GM11168 (cell line): ENCODE data around the gene HELZ.
"Not testable (repeated sequence)": the region's sequence is repeated elsewhere in the genome, so short reads cannot be mapped to it uniquely, and the experiment has no call there.

Experiments
- in situ Hi-C: fragments of 300-500 bp; cut with MboI; formaldehyde crosslinking; loops from one replicate; pipeline ENCODE4 v1.12.0; 2022; ENCODE audit warnings: low sequenced_read_pairs; ENCODE audit not compliant: unreplicated experiment

The HELZ gene

DNA sequence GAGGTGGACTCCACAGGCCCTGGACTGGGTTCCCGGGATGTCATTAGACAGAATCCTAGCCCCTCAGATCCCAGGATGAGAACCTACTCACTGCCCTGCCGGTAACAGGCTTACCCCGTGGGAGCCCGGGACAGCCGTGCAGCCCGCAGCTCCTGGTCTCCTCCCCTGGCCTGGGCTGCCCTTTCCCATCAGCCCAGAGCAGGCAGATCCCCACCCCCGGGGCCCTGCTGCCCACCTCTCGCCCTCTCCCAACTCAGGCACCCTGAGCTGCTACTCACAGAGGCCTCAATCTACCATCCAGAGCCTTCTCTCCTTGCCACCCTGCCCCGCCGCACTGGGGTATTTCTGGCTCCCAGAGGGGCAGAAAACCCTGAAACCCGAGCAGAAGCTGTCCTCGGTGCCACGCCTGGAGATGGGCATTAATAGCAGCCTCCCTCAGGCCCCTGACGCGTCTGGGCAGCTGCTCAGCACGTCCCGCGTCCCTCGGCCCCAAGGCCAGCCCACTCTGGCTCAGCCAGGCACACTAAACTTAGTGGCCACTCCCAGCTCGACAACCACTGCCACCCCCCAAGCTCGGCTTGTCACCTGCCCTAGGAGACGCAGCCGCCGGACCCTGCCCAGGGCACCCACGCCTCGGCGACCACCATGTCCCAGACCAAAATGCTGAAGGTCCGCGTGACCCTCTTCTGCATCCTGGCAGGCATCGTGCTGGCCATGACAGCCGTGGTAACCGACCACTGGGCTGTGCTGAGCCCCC lies 200.8 kb downstream of the HELZ start, which contains the start of gene CACNG1:
Gene CACNG1 (plus strand): TSS at position 539 of the 757 bp plus-strand sequence. CDS start 107 bp downstream, at position 646.
- in situ Hi-C loops: no loop called here

- in situ Hi-C loops: no loop called here
Observed at GRCh38 chr17:67043283-67043682, 201.7 kb downstream of the HELZ start.

DNA sequence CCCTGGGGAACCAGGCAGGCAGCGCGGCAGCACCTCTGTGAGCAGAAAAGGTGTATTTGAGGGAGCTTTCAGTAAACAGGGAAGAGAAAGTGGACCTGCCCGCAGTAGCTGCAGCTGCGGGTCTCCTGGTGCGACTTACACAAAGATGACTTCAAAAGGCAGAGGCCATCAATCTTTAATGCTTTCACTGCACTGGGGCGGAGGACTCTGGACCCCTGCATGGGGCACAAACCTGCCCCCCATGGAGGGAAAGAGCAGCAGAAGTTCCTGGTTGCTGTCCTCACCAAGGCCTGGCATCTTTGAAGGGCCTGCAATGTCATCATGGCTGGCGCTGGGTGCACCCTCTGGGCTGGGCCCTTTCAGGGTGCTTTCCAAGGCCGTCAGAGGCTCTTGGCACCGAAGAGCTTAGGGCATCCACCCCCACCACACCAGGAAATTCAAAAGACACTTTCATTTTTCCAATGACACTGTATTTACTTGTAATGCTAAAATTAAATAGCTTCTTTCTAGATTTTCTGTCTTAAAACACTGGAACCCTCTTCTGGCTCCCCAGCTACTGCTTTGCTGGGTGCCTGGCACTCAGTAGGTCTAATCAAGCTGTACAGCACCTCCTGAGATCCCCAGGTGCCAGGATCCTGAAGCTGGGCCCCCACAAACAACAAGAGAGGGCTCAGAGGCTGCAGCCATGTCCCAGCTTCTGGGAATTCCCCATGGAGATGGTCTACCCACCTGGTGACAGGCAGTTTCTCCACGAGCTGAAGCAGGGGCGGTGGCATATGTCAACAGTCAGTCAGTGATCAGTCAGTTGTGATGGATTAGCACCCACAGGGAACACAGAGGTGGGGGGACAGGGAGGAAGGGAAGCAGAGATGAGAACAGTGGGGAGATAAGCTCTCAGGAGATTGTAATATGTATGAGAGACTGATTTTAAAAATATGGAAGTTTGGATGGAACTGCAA lies 202.8 kb downstream of the HELZ start:
- in situ Hi-C loops: no loop called here

DNA sequence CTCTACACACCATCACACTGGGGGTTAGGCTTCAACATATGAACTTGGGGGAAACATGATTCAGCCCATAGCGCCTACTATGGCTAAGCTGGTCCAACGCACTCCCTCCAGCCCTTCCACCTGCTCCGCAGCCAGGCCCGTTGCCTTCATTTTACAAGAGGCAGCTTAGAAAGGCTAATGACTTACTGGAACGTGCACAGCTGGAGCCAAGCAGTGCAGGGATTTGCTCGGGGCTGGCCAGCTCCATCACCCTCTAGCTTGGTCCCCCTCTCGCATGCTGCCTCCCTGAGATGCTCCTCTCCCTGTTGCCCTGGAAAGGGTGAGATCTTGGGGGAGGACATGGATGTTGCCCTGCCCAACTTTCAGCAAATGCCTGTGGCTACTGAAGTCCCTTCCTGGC lies 203.5 kb downstream of the HELZ start:
- in situ Hi-C loops: no loop called here

DNA sequence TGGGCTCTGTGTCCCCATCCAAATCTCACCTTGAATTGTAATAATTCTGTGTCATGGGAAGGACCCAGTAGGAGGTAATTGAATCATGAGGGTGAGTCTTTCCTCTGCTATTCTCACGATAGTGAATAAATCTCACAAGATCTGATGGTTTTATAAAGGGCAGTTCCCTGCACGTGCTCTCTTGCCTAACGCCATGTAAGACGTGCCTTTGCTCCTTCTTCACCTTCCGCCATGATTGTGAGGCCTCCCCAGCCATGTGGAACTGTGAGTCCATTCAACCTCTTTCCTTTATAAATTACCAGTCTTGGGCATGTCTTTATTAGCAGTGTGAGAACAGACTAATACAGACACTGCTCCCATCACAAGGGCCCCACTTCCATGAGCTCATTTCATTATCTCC lies 203.9 kb downstream of the HELZ start:
- in situ Hi-C loops: not testable (repeated sequence)

GRCh38 chr17:67040652-67041051 lies 204.3 kb downstream of the HELZ start:
- in situ Hi-C loops: no loop called here

- in situ Hi-C loops: no loop called here
Observed at GRCh38 chr17:67038861-67039365, 206.1 kb downstream of the HELZ start.

- in situ Hi-C loops: no loop called here
Observed at GRCh38 chr17:67035131-67036083, 209.6 kb downstream of the HELZ start.

GRCh38 chr17:67033613-67034012 lies 211.4 kb downstream of the HELZ start:
- in situ Hi-C loops: no loop called here

DNA sequence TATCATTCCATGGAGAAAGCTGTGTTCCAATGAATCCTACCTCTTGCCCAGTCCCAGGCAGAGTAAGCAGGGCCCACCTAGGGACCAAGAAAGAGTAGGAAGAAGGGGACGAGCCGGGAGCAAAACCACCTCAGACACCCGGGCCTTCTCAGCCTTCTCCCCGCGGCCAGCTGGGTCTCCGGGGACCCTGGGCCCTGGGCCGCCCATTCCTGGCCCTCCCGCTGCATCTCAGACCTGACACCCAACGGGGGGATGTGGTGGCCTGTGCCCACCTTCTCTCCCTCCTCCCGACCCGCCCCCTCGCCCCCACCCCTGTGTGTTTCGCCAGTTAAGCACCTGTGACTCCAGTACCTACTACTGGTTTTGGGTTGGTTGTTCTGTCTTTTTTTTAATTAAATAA lies 212.0 kb downstream of the HELZ start:
- in situ Hi-C loops: no loop called here

DNA sequence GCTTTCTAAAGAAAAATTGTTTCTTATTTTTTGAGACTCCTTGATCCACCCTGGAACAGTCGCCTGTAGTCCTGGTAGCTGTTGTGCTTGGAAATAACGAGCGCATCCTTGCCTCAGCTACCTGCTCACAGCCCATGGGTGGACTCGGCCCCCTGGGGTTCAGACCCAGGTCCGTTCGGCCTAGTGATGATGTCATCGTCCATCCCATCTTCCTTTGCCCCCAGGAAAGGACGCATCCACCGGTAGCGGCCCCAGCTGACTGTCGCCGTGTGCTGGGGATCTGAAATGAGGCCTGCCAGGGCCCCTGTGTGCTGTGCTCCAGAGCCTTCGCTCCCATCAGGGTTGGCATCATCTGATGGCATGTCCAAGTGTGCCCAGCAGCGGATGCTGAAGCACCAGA lies 212.6 kb downstream of the HELZ start:
- in situ Hi-C loops: no loop called here

DNA sequence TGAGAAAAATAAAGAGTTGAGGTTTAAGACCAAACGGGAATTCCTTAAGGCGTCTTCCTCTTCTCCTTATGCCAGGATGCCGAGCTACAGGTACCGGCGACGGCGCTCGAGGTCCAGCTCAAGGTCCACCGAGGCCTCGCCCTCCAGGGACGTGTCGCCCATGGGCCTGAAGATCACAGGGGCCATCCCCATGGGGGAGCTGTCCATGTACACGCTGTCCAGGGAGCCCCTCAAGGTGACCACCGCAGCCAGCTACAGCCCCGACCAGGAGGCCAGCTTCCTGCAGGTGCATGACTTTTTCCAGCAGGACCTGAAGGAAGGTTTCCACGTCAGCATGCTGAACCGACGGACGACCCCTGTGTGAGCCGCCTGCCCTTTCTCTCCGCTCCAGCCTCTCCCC lies 214.4 kb downstream of the HELZ start:
- in situ Hi-C loops: no loop called here

DNA sequence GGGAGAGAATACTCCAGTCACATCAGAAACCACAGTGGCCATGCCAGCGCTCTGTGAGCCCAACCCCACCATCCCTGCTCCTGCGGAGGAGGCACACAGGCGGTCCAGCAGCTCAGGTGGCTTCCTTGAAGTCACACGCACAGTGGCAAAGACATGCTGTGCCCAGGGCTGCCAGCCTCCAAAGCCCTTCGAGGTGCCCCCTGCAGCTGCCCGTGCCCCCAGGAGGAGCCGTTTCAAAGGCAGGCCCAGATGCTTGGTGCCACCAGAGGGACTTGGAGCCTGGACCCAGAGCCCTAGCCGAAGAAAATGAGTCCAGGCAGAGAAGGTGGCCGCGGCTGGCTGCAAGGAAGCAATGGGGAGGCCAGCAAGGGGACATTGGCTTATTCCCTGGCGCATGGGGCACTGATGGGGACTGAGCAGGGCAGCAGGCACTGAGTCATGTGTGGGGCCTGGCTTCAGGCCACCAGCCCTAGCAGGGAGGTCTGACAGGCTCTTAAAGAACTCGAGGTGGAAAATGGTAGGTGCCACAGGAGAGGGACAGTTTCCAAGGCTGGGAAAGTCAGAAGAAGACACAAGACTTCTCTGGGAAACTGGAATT lies 217.9 kb downstream of the HELZ start:
- in situ Hi-C loops: no loop called here

DNA sequence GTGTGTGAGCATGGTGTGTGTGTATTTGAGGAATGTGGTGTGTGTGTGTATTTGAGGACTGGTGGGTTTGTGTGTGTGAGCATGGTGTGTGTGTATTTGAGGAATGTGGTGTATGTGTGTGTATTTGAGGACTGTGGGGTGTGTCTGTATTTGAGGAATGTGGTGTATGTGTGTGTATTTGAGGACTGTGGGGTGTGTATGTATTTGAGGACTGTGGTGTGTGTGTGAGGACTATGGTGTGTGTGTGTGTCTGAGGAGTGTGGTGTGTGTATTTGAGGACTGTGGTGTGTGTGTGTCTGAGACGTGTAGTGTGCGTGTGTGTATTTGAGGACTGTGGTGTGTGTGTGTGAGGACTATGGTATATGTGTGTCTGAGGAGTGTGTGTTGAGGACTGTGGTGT lies 218.7 kb downstream of the HELZ start:
- in situ Hi-C loops: no loop called here

DNA sequence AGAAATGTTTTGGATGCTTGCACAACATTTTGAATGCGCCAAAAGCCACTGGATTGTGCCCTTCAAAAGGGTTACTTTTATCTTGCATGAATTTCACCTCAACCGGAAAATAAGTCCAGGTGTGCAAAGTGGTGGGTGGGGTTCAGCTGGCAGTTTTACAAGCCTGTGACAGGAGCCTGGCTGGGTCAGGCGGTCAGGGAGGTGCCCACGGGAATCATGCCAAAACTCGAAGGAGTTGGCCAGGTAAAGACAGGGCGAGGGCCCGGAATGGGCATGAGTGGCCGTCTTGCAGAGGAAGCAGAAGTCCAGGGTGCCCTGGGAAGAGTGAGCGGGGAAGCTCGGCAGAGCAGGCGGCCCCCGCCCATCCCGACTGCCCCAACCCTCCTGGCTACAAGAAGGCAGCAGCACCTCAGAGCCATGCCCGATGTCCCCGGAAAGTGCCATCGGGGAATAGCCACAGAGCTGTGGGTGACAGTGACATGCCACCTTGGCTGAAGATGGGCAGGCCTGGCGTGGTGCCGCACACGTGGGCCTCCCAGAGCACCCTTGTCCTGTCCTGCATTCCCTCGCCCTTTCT lies 219.7 kb downstream of the HELZ start:
- in situ Hi-C loops: no loop called here

DNA sequence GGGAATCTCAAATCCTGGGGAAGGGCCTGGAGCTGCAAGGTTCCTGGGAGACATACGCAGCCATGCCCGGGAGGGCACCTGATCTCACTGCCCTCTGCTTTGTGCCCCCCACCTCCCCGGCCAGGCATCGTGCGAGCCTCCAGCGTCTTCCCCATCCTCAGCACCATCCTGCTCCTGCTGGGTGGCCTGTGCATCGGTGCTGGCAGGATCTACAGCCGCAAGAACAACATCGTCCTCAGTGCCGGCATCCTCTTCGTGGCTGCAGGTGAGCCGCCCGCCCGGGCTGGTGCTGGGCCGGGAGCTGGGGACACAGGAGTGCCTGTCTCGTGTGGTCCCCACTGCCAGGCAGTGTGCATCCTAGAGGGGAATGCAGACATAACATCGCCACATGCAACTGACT lies 220.3 kb downstream of the HELZ start:
- in situ Hi-C loops: no loop called here

DNA sequence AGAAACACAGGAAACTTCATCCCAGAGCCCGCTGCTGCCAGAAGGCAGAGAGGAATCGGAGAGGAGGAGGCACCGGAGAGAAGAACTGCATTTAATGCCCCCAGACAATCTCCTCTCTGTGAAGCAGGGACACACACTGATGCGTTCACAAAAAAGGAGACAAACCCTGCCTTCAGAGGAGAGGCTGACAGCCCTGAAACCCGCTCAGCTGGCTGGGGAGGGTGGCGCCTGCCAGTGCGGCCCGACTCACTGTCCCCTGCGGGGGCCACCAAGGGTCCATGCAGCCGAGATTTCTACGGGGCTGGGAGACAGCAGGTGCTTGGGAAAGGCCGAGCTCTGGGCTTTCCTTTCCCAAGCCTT lies 222.6 kb downstream of the HELZ start:
- in situ Hi-C loops: no loop called here

GRCh38 chr17:67021743-67022450 lies 223.1 kb downstream of the HELZ start:
- in situ Hi-C loops: no loop called here

DNA sequence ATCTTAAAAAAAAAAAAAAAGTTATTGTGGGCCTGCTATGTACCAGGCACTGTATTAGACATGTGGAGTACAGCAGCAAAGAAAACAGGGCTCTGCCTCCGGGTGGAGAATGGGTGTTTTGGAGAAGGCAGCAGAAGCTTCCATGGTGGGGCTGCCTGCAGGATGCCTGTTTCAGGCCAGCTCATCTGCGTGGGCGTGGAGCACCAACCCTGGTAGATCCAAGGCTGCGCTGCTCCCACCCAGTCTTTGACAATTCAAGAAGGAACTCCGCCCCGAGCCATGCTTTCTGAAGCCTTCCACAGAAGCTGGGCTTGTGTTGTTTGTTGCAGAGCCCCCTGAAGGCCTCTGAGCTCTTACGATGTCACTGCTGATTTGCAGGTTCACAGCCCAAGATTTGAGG lies 223.8 kb downstream of the HELZ start:
- in situ Hi-C loops: no loop called here
